ENCODE measurements around the gene PSMG2. TPM values are rescaled to one million over a fixed set of nuclear protein-coding genes. Genes with fewer than 3 reads are reported as not detected.

PSMG2 gene
- total RNA-seq, 2 donors from 2014 or later = 49.6 to 60.7 TPM

DNA sequence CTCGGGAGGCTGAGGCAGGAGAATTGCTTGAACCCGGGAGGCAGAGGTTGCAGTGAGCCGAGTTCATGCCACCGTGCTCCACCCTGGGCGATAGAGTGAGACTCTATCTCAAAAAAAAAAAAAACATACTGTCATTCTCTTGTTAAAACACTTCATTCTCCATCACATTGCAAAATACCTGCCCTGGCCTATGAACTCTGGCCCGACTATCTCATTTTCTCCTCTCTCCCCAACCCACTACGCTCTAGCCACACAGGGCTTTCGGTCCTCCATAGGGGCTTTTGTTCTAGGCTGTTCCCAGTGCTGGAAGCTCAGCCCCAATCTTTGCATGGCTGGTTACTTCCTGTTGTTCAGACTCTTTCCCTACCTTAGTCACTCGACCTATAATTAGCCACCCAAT, 10.6 kb upstream of the PSMG2 start:
- Mint-ChIP-seq H3K27ac (no peak overlapping the region), H3K27me3 (no peaks in the 10 kb centered on the region)

DNA sequence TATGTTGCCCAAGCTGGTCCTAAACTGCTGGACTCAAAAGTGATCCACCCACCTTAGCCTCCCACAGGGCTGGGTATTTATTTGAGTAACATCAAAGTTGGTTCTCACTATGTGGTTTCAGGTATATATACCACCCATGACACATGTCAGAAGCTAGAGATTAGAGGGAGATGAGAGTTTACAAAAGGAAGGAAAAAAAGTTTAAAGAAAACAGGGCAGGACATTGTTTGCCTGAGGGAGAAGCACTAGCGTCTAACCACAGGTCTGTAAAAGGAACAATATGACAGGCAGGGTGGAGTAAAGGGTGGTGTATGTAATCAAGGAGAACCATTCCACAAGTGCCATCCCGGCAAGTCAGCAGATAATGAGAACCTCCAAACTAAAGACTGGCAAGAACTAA, 8.8 kb upstream of the PSMG2 start:
- H3K27ac Mint-ChIP-seq = no peak overlapping the region
- no peak for ATAC-seq

More for the DNA sequence above, 10.6 kb upstream of the PSMG2 start:
- no peak for ATAC-seq
- H3K4me3 Mint-ChIP-seq = no peak overlapping the region
- no peak for DNase-seq
- peaks cover 5% of the 10 kb centered on the region for H3K36me3 Mint-ChIP-seq (ENCODE audit: low read depth)
- H3K9me3 ChIP-seq (ENCODE audit: control insufficient read depth, low read length, poor library complexity, severe bottlenecking) = no peaks in the 10 kb centered on the region
- H3K4me1 Mint-ChIP-seq = peaks cover 8% of the 10 kb centered on the region

DNA sequence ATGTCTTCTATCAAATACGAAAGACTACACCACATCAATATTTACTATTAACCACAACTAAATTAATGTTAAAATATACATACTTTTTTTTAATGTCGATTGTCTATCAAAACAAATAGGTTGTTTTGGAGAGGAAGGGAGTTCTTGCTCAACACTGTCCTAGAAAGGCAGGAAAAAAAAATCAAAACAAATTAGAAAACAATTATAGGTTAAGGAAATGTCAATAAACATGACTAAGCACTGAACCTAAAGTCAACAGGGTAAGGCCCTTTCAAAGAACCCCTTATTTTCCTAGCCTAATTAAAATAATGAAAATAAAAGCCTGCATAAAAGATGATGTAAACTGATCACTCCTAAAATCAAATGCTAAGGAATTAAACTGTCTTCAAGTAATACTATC, 3.1 kb upstream of the PSMG2 start:
- H3K4me1 Mint-ChIP-seq = peaks cover 31% of the 10 kb centered on the region
- no peaks in the 10 kb centered on the region for H3K27me3 Mint-ChIP-seq
- H3K9me3 ChIP-seq (ENCODE audit: control insufficient read depth, low read length, poor library complexity, severe bottlenecking) = no peaks in the 10 kb centered on the region
- H3K27ac Mint-ChIP-seq = no peak overlapping the region
- H3K4me3 Mint-ChIP-seq = no peak overlapping the region
- ATAC-seq (no peak), DNase-seq (no peak)
- peaks cover 7% of the 10 kb centered on the region for H3K36me3 Mint-ChIP-seq (ENCODE audit: low read depth)

More for the DNA sequence above, 8.8 kb upstream of the PSMG2 start:
- no peaks in the 10 kb centered on the region for H3K27me3 Mint-ChIP-seq
- no peaks in the 10 kb centered on the region for H3K9me3 ChIP-seq (ENCODE audit: control insufficient read depth, low read length, poor library complexity, severe bottlenecking)
- no peak overlapping the region for H3K4me3 Mint-ChIP-seq
- peaks cover 10% of the 10 kb centered on the region for H3K4me1 Mint-ChIP-seq
- H3K36me3 Mint-ChIP-seq (ENCODE audit: low read depth) = peaks cover 7% of the 10 kb centered on the region
- DNase-seq = no peak

DNA sequence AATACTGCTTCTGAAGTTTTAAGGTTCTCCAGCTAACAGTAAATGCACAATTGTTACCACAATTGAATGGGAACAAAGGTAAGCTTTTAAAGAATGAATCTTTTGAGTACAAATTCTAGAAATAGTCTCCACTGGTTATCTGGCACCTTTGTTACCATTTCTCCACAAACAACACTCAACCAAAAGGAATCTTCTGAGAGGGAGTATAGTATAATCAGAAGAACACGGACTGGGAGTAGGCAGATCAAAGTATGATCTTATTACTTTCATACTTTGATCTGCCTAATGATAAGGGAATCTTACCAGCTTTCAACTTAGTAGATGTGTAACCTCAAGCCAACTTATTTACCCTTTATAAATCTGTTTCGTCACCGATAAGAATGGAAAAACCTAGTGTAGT, 1.7 kb upstream of the PSMG2 start:
- H3K4me3 Mint-ChIP-seq = peak overlapping the region; percentile 97
- H3K4me1 Mint-ChIP-seq = peaks cover 39% of the 10 kb centered on the region
- no peak for ATAC-seq
- no peak for DNase-seq
- no peaks in the 10 kb centered on the region for H3K27me3 Mint-ChIP-seq
- H3K27ac Mint-ChIP-seq = peak overlapping the region; percentile 97
- H3K36me3 Mint-ChIP-seq (ENCODE audit: low read depth) = peaks cover 7% of the 10 kb centered on the region
- H3K9me3 ChIP-seq (ENCODE audit: control insufficient read depth, low read length, poor library complexity, severe bottlenecking) = no peaks in the 10 kb centered on the region

DNA sequence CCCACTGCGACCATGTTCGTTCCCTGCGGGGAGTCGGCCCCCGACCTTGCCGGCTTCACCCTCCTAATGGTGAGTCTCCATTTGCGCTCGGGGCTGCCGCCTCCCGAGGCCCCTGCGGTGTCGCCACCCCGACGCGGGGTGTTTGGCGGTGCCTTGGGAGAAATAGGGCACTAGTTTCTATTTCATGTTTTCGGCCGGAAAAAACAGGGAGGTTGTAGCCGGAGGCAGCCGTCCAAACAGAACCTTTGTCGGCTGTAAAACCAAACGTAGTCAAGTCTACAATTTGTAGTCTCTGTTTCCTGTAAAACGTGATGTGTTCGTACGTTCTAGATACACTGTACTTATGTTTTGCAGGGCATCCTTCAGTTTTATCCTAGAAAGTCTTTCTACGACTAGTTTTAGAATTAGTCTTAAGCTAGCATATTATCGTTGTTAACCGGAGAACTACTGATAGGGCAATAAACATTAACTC, 290 bp downstream of the PSMG2 start:
- H3K27ac Mint-ChIP-seq = peak overlapping the region; percentile 97
- DNase-seq = no peak
- peaks cover 39% of the 10 kb centered on the region for H3K4me1 Mint-ChIP-seq
- no peaks in the 10 kb centered on the region for H3K9me3 ChIP-seq (ENCODE audit: control insufficient read depth, low read length, poor library complexity, severe bottlenecking)
- peaks cover 7% of the 10 kb centered on the region for H3K36me3 Mint-ChIP-seq (ENCODE audit: low read depth)
- no peaks in the 10 kb centered on the region for H3K27me3 Mint-ChIP-seq
- peak; percentile 55 for ATAC-seq
- peak overlapping the region; percentile 97 for H3K4me3 Mint-ChIP-seq

GRCh38 chr18:12703664-12704063, 822 bp downstream of the PSMG2 start:
- H3K4me3 Mint-ChIP-seq = peak overlapping the region; percentile 97
- peaks cover 5% of the 10 kb centered on the region for H3K36me3 Mint-ChIP-seq (ENCODE audit: low read depth)
- peak overlapping the region; percentile 97 for H3K27ac Mint-ChIP-seq
- H3K27me3 Mint-ChIP-seq = no peaks in the 10 kb centered on the region
- H3K4me1 Mint-ChIP-seq = peaks cover 37% of the 10 kb centered on the region
- H3K9me3 ChIP-seq (ENCODE audit: control insufficient read depth, low read length, poor library complexity, severe bottlenecking) = no peaks in the 10 kb centered on the region
- ATAC-seq (no peak), DNase-seq (no peak)

DNA sequence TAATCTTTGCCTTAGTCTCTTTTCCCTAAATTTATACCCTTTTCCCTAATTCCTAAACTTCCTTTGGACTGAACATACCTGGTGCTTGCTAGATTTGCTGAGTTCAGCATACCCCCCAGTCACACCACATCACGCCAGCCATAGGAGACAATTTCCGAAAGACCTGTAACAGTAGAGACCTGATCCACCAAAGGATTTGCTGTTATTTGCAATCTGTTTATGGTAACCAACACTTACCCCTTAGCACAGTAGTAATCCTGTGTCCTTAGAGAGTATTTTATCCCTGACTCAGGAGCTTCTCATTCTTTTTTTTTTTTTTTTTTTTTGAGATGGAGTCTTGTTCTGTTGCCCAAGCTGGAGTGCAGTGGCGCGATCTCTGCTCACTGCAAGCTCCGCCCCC, 8.6 kb downstream of the PSMG2 start:
- DNase-seq = no peak
- no peaks in the 10 kb centered on the region for H3K27me3 Mint-ChIP-seq

GRCh38 chr18:12721495-12722275, 18.8 kb downstream of the PSMG2 start:
- Mint-ChIP-seq H3K36me3 (ENCODE audit: low read depth) (peaks cover 10% of the 10 kb centered on the region), H3K27ac (peak overlapping the region; percentile 84)
- H3K9me3 ChIP-seq (ENCODE audit: control insufficient read depth, low read length, poor library complexity, severe bottlenecking) = no peaks in the 10 kb centered on the region

More for the DNA sequence above, 8.6 kb downstream of the PSMG2 start:
- Mint-ChIP-seq H3K4me3 (no peak overlapping the region), H3K27ac (peak overlapping the region; percentile 63), H3K4me1 (peaks cover 4% of the 10 kb centered on the region), H3K36me3 (ENCODE audit: low read depth) (peaks cover 5% of the 10 kb centered on the region)
- no peaks in the 10 kb centered on the region for H3K9me3 ChIP-seq (ENCODE audit: control insufficient read depth, low read length, poor library complexity, severe bottlenecking)
- ATAC-seq = no peak

DNA sequence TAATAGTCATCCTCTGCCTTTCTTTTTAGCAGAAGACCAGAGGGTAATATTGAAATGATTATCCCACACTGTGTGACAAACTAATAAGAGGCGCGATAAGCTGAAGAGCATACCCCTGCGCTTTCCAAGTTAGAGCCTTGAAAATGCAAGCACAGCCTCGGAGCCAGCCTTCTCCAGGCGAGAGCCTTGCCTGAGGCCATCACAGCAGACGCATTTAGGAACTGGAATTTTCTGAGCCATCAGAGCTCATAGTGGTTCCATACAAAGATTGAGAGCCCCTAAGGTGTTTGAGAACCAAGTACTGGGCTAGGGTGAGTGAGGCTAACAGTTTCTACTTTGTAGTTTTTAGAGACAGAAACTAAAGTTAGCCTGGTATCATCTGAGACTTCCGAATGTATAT, 19.9 kb downstream of the PSMG2 start:
- no peak overlapping the region for H3K4me3 Mint-ChIP-seq
- peaks cover 10% of the 10 kb centered on the region for H3K4me1 Mint-ChIP-seq
- ATAC-seq (no peak), DNase-seq (no peak)
- H3K9me3 ChIP-seq (ENCODE audit: control insufficient read depth, low read length, poor library complexity, severe bottlenecking) = no peaks in the 10 kb centered on the region
- peaks cover 5% of the 10 kb centered on the region for H3K36me3 Mint-ChIP-seq (ENCODE audit: low read depth)
- H3K27me3 Mint-ChIP-seq = no peaks in the 10 kb centered on the region
- H3K27ac Mint-ChIP-seq = peak overlapping the region; percentile 84

More at GRCh38 chr18:12721495-12722275, 18.8 kb downstream of the PSMG2 start:
- Mint-ChIP-seq H3K4me1 (peaks cover 11% of the 10 kb centered on the region), H3K4me3 (no peak overlapping the region), H3K27me3 (no peaks in the 10 kb centered on the region)
- ATAC-seq (no peak), DNase-seq (no peak)

- peaks cover 3% of the 10 kb centered on the region for H3K36me3 Mint-ChIP-seq (ENCODE audit: low read depth)
- DNase-seq = no peak
These were observed 23.5 kb downstream of the PSMG2 start for GRCh38 chr18:12726331-12726730.

DNA sequence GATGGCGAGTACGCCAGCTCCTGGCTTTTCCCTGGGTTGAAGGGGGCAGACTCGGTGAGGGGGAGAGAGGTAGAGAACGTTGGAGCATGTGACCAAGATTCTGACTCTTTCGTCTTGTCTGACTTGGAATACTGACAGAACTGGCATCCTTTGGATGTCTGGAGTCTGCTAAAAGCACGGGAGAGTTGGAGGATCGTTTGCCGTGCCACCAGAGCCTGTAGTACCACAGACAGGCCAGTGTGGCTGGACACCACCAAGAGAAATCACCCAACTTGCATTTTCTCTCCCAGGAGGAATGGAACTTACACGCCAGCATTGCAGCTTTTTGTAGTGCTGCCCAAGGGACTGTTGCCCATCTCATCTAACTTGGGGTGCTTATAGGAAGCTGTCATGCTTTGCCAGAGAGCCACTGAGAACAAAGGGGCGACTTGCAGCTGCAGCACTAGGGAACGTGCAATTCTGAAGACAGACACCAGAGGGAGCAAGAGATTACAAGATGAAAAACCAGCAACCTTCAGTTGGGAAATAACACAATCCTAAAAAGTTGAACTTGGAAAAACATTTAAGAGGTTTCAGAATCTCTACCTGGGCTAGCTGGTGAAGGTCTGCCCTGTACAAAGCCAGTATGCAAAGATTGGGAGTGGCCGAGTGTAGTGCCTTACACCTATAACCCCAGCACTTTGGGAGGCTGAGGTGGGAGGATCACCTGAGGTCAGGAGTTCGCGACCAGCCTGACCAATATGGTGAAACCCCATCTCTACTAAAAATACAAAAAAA, 24.1 kb downstream of the PSMG2 start:
- no peaks in the 10 kb centered on the region for H3K9me3 ChIP-seq (ENCODE audit: control insufficient read depth, low read length, poor library complexity, severe bottlenecking)
- Mint-ChIP-seq H3K4me3 (no peak overlapping the region), H3K27ac (peak overlapping the region; percentile 39), H3K36me3 (ENCODE audit: low read depth) (peaks cover under 1% of the 10 kb centered on the region), H3K27me3 (no peaks in the 10 kb centered on the region), H3K4me1 (peaks cover 6% of the 10 kb centered on the region)
- ATAC-seq (peak; percentile 76), DNase-seq (peak; percentile 13 to 56 (median 26))

More at GRCh38 chr18:12726331-12726730, 23.5 kb downstream of the PSMG2 start:
- no peak for ATAC-seq
- H3K27ac Mint-ChIP-seq = peak overlapping the region; percentile 39
- peaks cover 9% of the 10 kb centered on the region for H3K4me1 Mint-ChIP-seq
- H3K9me3 ChIP-seq (ENCODE audit: control insufficient read depth, low read length, poor library complexity, severe bottlenecking) = no peaks in the 10 kb centered on the region
- no peaks in the 10 kb centered on the region for H3K27me3 Mint-ChIP-seq
- no peak overlapping the region for H3K4me3 Mint-ChIP-seq

- no peaks in the 10 kb centered on the region for H3K27me3 Mint-ChIP-seq
These were observed 34.5 kb downstream of the PSMG2 start for GRCh38 chr18:12737243-12737902.

GRCh38 chr18:12741351-12741750, 38.5 kb downstream of the PSMG2 start:
- Mint-ChIP-seq H3K4me1 (peaks cover 4% of the 10 kb centered on the region), H3K27ac (no peak overlapping the region), H3K27me3 (no peaks in the 10 kb centered on the region), H3K4me3 (no peak overlapping the region), H3K36me3 (ENCODE audit: low read depth) (no peaks in the 10 kb centered on the region)
- no peak for DNase-seq
- no peaks in the 10 kb centered on the region for H3K9me3 ChIP-seq (ENCODE audit: control insufficient read depth, low read length, poor library complexity, severe bottlenecking)
- ATAC-seq = no peak

More at GRCh38 chr18:12737243-12737902, 34.5 kb downstream of the PSMG2 start:
- DNase-seq = no peak
- H3K36me3 Mint-ChIP-seq (ENCODE audit: low read depth) = no peaks in the 10 kb centered on the region
- no peak overlapping the region for H3K4me3 Mint-ChIP-seq
- H3K4me1 Mint-ChIP-seq = no peaks in the 10 kb centered on the region
- H3K27ac Mint-ChIP-seq = no peak overlapping the region
- H3K9me3 ChIP-seq (ENCODE audit: control insufficient read depth, low read length, poor library complexity, severe bottlenecking) = no peaks in the 10 kb centered on the region
- no peak for ATAC-seq
